SK-N-SH (cell line): Measurements from ENCODE around the gene PPA1. TPM values are rescaled to one million over a fixed set of nuclear protein-coding genes. Genes with fewer than 3 reads are reported as not detected.

Source experiments
- CTCF ChIA-PET: fragments of 300-600, 350-600 bp; formaldehyde crosslinking; extraction: SDS; loops from one replicate; lab custom pipeline; 2021; lab: Yijun Ruan, JAX
- POLR2A ChIA-PET: fragments of 350-600 bp; sonication (Branson Sonifier 250); formaldehyde crosslinking; extraction: SDS; loops from one replicate; lab custom pipeline; 2020; ENCODE audit warnings: antibody characterized with exemption, inconsistent platforms; lab: Yijun Ruan, JAX
- DNase-seq: peaks from one replicate; pipeline ENCODE4 v3.0.0; 2012
- H2AFZ ChIP-seq: fragments of 200-600 bp; sonication (generic); 2 replicates; pipeline ENCODE4 v1.8.1; 2016; ENCODE audit warnings: antibody characterized with exemption, mild to moderate bottlenecking, low read depth
- H3F3A ChIP-seq: fragments of 200-600 bp; sonication (generic); replicated peaks from 2 replicates; pipeline ENCODE3; 2016; ENCODE audit warnings: antibody characterized with exemption, mild to moderate bottlenecking; ENCODE audit not compliant: insufficient read depth
- H3K27ac ChIP-seq, 2 experiments: fragments of 200-500 bp in 1 of 2; fragments of 200-600 bp in 1 of 2; sonication (Bioruptor generic) in 1 of 2; sonication (generic), shearing (Covaris generic) in 1 of 2; 2 replicates each; pipeline versions ENCODE4 v1.5.1 to v1.6.1; 2014 to 2016; ENCODE audit warnings: low read depth in 2 of 2, inconsistent platforms in 1 of 2, low read length in 1 of 2, mild to moderate bottlenecking in 1 of 2, mixed read lengths in 1 of 2
- H3K27me3 ChIP-seq: fragments of 200-600 bp; sonication (generic), shearing (Covaris generic); 2 replicates; pipeline ENCODE4 v1.6.1; 2016; ENCODE audit warnings: mixed run types; ENCODE audit not compliant: insufficient read depth
- H3K36me3 ChIP-seq, 2 experiments: fragments of 200-500 bp in 1 of 2; fragments of 200-600 bp in 1 of 2; sonication (Bioruptor generic) in 1 of 2; sonication (generic) in 1 of 2; replicated peaks in 1 of 2; 2 replicates each; pipeline versions ENCODE3 to v1.5.1; 2014 to 2016; ENCODE audit warnings: low read length in 1 of 2, mild to moderate bottlenecking in 1 of 2; ENCODE audit not compliant: insufficient read depth in 2 of 2, control insufficient read depth in 1 of 2
- H3K4me1 ChIP-seq, 2 experiments: fragments of 200-500 bp in 1 of 2; fragments of 200-600 bp in 1 of 2; sonication (Bioruptor generic) in 1 of 2; sonication (generic), shearing (Covaris generic) in 1 of 2; 2 replicates each; pipeline versions ENCODE4 v1.5.1 to v1.6.1; 2014 to 2016; ENCODE audit warnings: low read depth in 1 of 2, low read length in 1 of 2, mixed run types in 1 of 2; ENCODE audit not compliant: insufficient read depth in 2 of 2, control insufficient read depth in 1 of 2
- H3K4me2 ChIP-seq: fragments of 200-600 bp; sonication (generic), shearing (Covaris generic); 2 replicates; pipeline ENCODE4 v1.6.1; 2017; ENCODE audit warnings: mixed run types
- H3K4me3 ChIP-seq, 2 experiments: fragments of 200-500 bp in 1 of 2; fragments of 200-600 bp in 1 of 2; sonication (Bioruptor generic) in 1 of 2; sonication (generic), shearing (Covaris generic) in 1 of 2; 2 replicates each; pipeline versions ENCODE4 v1.5.1 to v1.8.1; 2014 to 2016; ENCODE audit warnings: low read depth in 2 of 2, inconsistent platforms in 1 of 2, low read length in 1 of 2, mild to moderate bottlenecking in 1 of 2, mixed read lengths in 1 of 2, moderate library complexity in 1 of 2
- H3K79me2 ChIP-seq: fragments of 200-600 bp; sonication (generic); 2 replicates; pipeline ENCODE4 v1.8.1; 2017; ENCODE audit warnings: mild to moderate bottlenecking; ENCODE audit not compliant: insufficient read depth
- H3K9ac ChIP-seq: fragments of 200-600 bp; sonication (generic); 2 replicates; pipeline ENCODE4 v1.6.1; 2017; ENCODE audit warnings: mixed run types
- H3K9me2 ChIP-seq: fragments of 200-600 bp; sonication (generic); 2 replicates; pipeline ENCODE4 v1.6.1; 2017; ENCODE audit warnings: mixed run types
- H3K9me3 ChIP-seq: fragments of 200-600 bp; sonication (generic); 2 replicates; pipeline ENCODE4 v1.6.1; 2017; ENCODE audit warnings: mixed run types, mild to moderate bottlenecking, moderate library complexity
- H4K20me1 ChIP-seq: fragments of 200-600 bp; sonication (generic); 2 replicates; pipeline ENCODE4 v1.6.1; 2017; ENCODE audit warnings: mild to moderate bottlenecking, mixed run types; ENCODE audit not compliant: insufficient read depth
- ELF1 ChIP-seq: IDR thresholded peaks from 2 replicates; pipeline ENCODE4 v1.4.0; 2012
- JUND ChIP-seq: IDR thresholded peaks from 2 replicates; pipeline ENCODE4 v1.4.0; 2012
- PBX3 ChIP-seq: IDR thresholded peaks from 2 replicates; pipeline ENCODE4; 2012
- REST ChIP-seq: IDR thresholded peaks from 2 replicates; pipeline ENCODE4 v1.6.1; 2012; ENCODE audit warnings: mild to moderate bottlenecking, low read depth, low read length, moderate library complexity
- TAF1 ChIP-seq: IDR thresholded peaks from 2 replicates; pipeline ENCODE4 v1.6.1; 2012; ENCODE audit warnings: low read depth, mild to moderate bottlenecking, low read length, moderate library complexity, borderline replicate concordance
- TCF12 ChIP-seq: IDR thresholded peaks from 2 replicates; pipeline ENCODE4 v1.4.0; 2012
- USF1 ChIP-seq: IDR thresholded peaks from 2 replicates; pipeline ENCODE4 v1.4.0; 2012; ENCODE audit warnings: low read depth, borderline replicate concordance
- USF2 ChIP-seq: fragments of 150-350 bp; IDR thresholded peaks from 2 replicates; pipeline ENCODE4 v1.6.1; 2017; ENCODE audit warnings: antibody characterized with exemption, low read length, low read depth, borderline replicate concordance
- WGBS: methylation state at CpG from one replicate; pipeline ENCODE4 v1.1.6; 2017; ENCODE audit warnings: low lambda C conversion rate; 5-methylcytosine and 5-hydroxymethylcytosine counted together
- polyA plus RNA-seq, 3 experiments: library from polyadenylated mRNA; depleted of rRNA; stranded (reverse); fragments of >200 nt; gene quantifications; 2 replicates each; pipeline ENCODE4 v1.2.3, GENCODE V29; 2012

Gene PPA1
- polyA plus RNA-seq, 1 of the 3 experiments (the other 2 are of a cell fraction): 125 TPM

GRCh38 chr10:70255329-70256299 lies 22.4 kb upstream of the PPA1 start (continued):
- TF ChIP-seq REST (no peak), PBX3 (no peak)

- 94% methylated on average over 25 of the region's 40 CpGs for WGBS
- no peaks in the 10 kb centered on the region; the same call in 1 of the 2 replicates for H3K27me3 ChIP-seq
- CTCF ChIA-PET: interaction anchor here (1.4 kb wide), 1 partner anchor 19 kb away, joined by 4 read pairs; no protein-coding TSS in a partner anchor
- no peaks in the 10 kb centered on the region for H4K20me1 ChIP-seq
- no peak for TF ChIP-seq TCF12
- TF ChIP-seq USF2: no peak
- TF ChIP-seq ELF1: no peak
- TF ChIP-seq USF1: no peak
- TF ChIP-seq JUND: no peak
- no peak for TF ChIP-seq TAF1
- H3K79me2 ChIP-seq: no peaks in the 10 kb centered on the region
- no peak for DNase-seq
- H3K27ac ChIP-seq: no peak overlapping the region
- H3K9me3 ChIP-seq: no peaks in the 10 kb centered on the region
- H3K9ac ChIP-seq: no peak overlapping the region
- H3F3A ChIP-seq: no peaks in the 10 kb centered on the region
- no peaks in the 10 kb centered on the region for H3K36me3 ChIP-seq
- H3K9me2 ChIP-seq: no peaks in the 10 kb centered on the region
- H2AFZ ChIP-seq: no peak overlapping the region
- no peak overlapping the region for H3K4me3 ChIP-seq
- no peak overlapping the region for H3K4me2 ChIP-seq
- no peaks in the 10 kb centered on the region for H3K4me1 ChIP-seq
- POLR2A ChIA-PET: no interaction called here
Observed at GRCh38 chr10:70254778-70255328, 21.6 kb upstream of the PPA1 start.
